ENCODE results near the gene APBA2. TPM values are rescaled to one million over a fixed set of nuclear protein-coding genes. Genes with fewer than 3 reads are reported as not detected.

APBA2 gene
- total and polyA plus RNA-seq, 2 of the 13 experiments (the other 11 are each of a cell fraction or from before 2014, with no cell fraction given): 0.62 to 2.3 TPM

- in situ Hi-C loops (cut with HindIII; ENCODE audit: extremely low pct_ligation_motif_present, low pct_unique_long_range_greater_than_20kb): no loop called here
- ATAC-seq: no peak
- BruUV-seq (replicated peaks): no TSS peak
Observed at GRCh38 chr15:29005931-29006330, 120.2 kb downstream of the APBA2 start.

More at GRCh38 chr15:29005931-29006330, 120.2 kb downstream of the APBA2 start:
- POLR2A ChIA-PET: no interaction called here
- H3K27ac ChIP-seq (ENCODE audit: extremely low read length, insufficient read depth, low read length): no peak overlapping the region
- no peaks in the 10 kb centered on the region for H3K36me3 ChIP-seq (replicated peaks in 1 of 2; ENCODE audit: control insufficient read depth in 1 of 2, insufficient read depth in 2 of 2, low read length in 2 of 2)
- H3K79me2 ChIP-seq (ENCODE audit: insufficient read depth, low read length): no peaks in the 10 kb centered on the region
- FAIRE-seq (no peak), DNase-seq (ENCODE audit: low spot score) (no peak)
- no peak overlapping the region for H3K4me3 ChIP-seq (replicated peaks in 1 of 3; ENCODE audit: insufficient read depth in 1 of 3, low read depth in 2 of 3, low read length in 3 of 3)
- H3K4me1 ChIP-seq (ENCODE audit: insufficient read depth, low read length): no peaks in the 10 kb centered on the region
- CTCF ChIA-PET (ENCODE audit: low intra/inter-chr PET ratio, low total read pairs): no interaction called here
- TF ChIP-seq ZNF615 (CRISPR knock-in tag; IDR thresholded peaks at IDR 0.05; ENCODE audit: borderline replicate concordance) (no peak), ZNF557 (CRISPR knock-in tag; IDR thresholded peaks at IDR 0.05) (no peak), ZNF574 (CRISPR knock-in tag; IDR thresholded peaks at IDR 0.05) (no peak), PRDM4 (CRISPR knock-in tag; IDR thresholded peaks at IDR 0.05; ENCODE audit: borderline replicate concordance) (no peak), SNAPC2 (CRISPR knock-in tag; IDR thresholded peaks at IDR 0.05) (no peak), ZHX2 (IDR thresholded peaks at IDR 0.05; ENCODE audit: low read depth) (no peak), ZHX2 (CRISPR knock-in tag; IDR thresholded peaks at IDR 0.05; ENCODE audit: borderline replicate concordance) (no peak), ZNF451 (CRISPR knock-in tag; IDR thresholded peaks at IDR 0.05) (no peak), ZNF644 (CRISPR knock-in tag; IDR thresholded peaks at IDR 0.05; ENCODE audit: low read depth) (no peak), RBFOX2 (IDR thresholded peaks at IDR 0.05; ENCODE audit: low read depth, low read length) (no peak), NR0B2 (CRISPR knock-in tag; IDR thresholded peaks at IDR 0.05) (no peak)
- no peaks in the 10 kb centered on the region for H4K20me1 ChIP-seq (ENCODE audit: insufficient read depth, low read length)
- H3K4me2 ChIP-seq (ENCODE audit: low read depth, low read length): no peak overlapping the region
- H2AFZ ChIP-seq (ENCODE audit: low read length): no peak overlapping the region
- H3K9me3 ChIP-seq (ENCODE audit: low read length): no peaks in the 10 kb centered on the region
- WGBS (ENCODE audit: low lambda C conversion rate): 34% methylated on average over 1 of the region's 1 CpG
- H3K27me3 ChIP-seq (ENCODE audit: control insufficient read depth in 1 of 2, insufficient read depth in 2 of 2, low read length in 2 of 2): no peaks in the 10 kb centered on the region
- intact Hi-C loops (cut with micrococcal nuclease; ENCODE audit: unreplicated experiment): no loop called here
- no peak overlapping the region for H3K9ac ChIP-seq (ENCODE audit: insufficient read depth, low read depth, low read length)

Data from HepG2 (cell line).